Loucy (cell line): Measurements from ENCODE around the gene KIR2DL3.
"Not testable (repeated sequence)": the region's sequence is repeated elsewhere in the genome, so short reads cannot be mapped to it uniquely, and the experiment has no call there.

Source experiments
- H2AFZ ChIP-seq: fragments of 200-600 bp; sonication (generic); 2 replicates; pipeline ENCODE4 v1.6.0; 2016; ENCODE audit warnings: antibody characterized with exemption, mild to moderate bottlenecking, low read length, moderate library complexity
- H3F3A ChIP-seq: fragments of 200-600 bp; 2 replicates; pipeline ENCODE4 v1.6.0; 2016; ENCODE audit warnings: antibody characterized with exemption, low read depth, mild to moderate bottlenecking
- H3K27me3 ChIP-seq: fragments of 200-600 bp; sonication (generic); 2 replicates; pipeline ENCODE4 v1.6.1; 2014; ENCODE audit warnings: low read length, mild to moderate bottlenecking; ENCODE audit not compliant: insufficient read depth, poor library complexity, severe bottlenecking
- H3K36me3 ChIP-seq: fragments of 200-600 bp; sonication (generic); 2 replicates; pipeline ENCODE4 v1.6.1; 2016; ENCODE audit warnings: low read length; ENCODE audit not compliant: insufficient read depth
- H3K4me1 ChIP-seq: fragments of 200-600 bp; sonication (generic); 2 replicates; pipeline ENCODE4 v1.5.1; 2014; ENCODE audit warnings: low read length, mild to moderate bottlenecking; ENCODE audit not compliant: insufficient read depth, poor library complexity, severe bottlenecking
- H3K4me2 ChIP-seq: fragments of 200-600 bp; sonication (generic); 2 replicates; pipeline ENCODE4 v1.6.0; 2014; ENCODE audit warnings: antibody characterized with exemption, low read length, low read depth, mild to moderate bottlenecking; ENCODE audit not compliant: poor library complexity, severe bottlenecking
- H3K4me3 ChIP-seq: fragments of 200-600 bp; sonication (generic); 2 replicates; pipeline ENCODE4 v1.5.1; 2014; ENCODE audit warnings: low read length, mild to moderate bottlenecking, mixed read lengths; ENCODE audit not compliant: poor library complexity, severe bottlenecking
- H3K79me2 ChIP-seq: fragments of 200-600 bp; sonication (generic); 2 replicates; pipeline ENCODE4 v1.6.1; 2014; ENCODE audit warnings: low read length; ENCODE audit not compliant: insufficient read depth
- H3K9ac ChIP-seq: fragments of 200-600 bp; sonication (generic); 2 replicates; pipeline ENCODE4 v1.6.0; 2014; ENCODE audit warnings: mild to moderate bottlenecking, low read depth, low read length, moderate library complexity; ENCODE audit not compliant: poor library complexity, severe bottlenecking
- H3K9me2 ChIP-seq: fragments of 200-600 bp; sonication (generic); replicated peaks from 2 replicates; pipeline ENCODE4 v1.6.1; 2016; ENCODE audit warnings: low read depth, low read length, mixed read lengths
- H3K9me3 ChIP-seq: fragments of 200-600 bp; sonication (generic); 2 replicates; pipeline ENCODE4 v1.6.1; 2014; ENCODE audit warnings: mild to moderate bottlenecking, antibody characterized with exemption, low read length, low read depth; ENCODE audit not compliant: insufficient read depth
- H4K20me1 ChIP-seq: fragments of 200-600 bp; sonication (generic); 2 replicates; pipeline ENCODE4 v1.6.0; 2014; ENCODE audit warnings: antibody characterized with exemption, low read length, mild to moderate bottlenecking; ENCODE audit not compliant: insufficient read depth, poor library complexity, severe bottlenecking

KIR2DL3 gene

GRCh38 chr19:54770511-54770910 is 32.2 kb downstream of the KIR2DL3 start:
- H3K36me3 ChIP-seq, H3K9ac ChIP-seq, H3K9me2 ChIP-seq, H3K79me2 ChIP-seq, H3K9me3 ChIP-seq, H4K20me1 ChIP-seq, H2AFZ ChIP-seq, H3K4me3 ChIP-seq, H3K4me2 ChIP-seq, H3F3A ChIP-seq, H3K27me3 ChIP-seq, H3K4me1 ChIP-seq: not testable (repeated sequence)

GRCh38 chr19:54771018-54771960 is 33.0 kb downstream of the KIR2DL3 start:
- not testable (repeated sequence) for H3K9me2 ChIP-seq, H4K20me1 ChIP-seq, H3K27me3 ChIP-seq, H3K9me3 ChIP-seq, H3K79me2 ChIP-seq, H3K9ac ChIP-seq, H3K4me3 ChIP-seq, H3K4me2 ChIP-seq, H3K4me1 ChIP-seq, H3F3A ChIP-seq, H2AFZ ChIP-seq, H3K36me3 ChIP-seq

GRCh38 chr19:54772666-54773065 is 34.4 kb downstream of the KIR2DL3 start:
- H2AFZ ChIP-seq, H3F3A ChIP-seq, H3K9ac ChIP-seq, H3K4me1 ChIP-seq, H3K36me3 ChIP-seq, H3K9me2 ChIP-seq, H3K9me3 ChIP-seq, H3K79me2 ChIP-seq, H3K4me2 ChIP-seq, H4K20me1 ChIP-seq, H3K4me3 ChIP-seq, H3K27me3 ChIP-seq: not testable (repeated sequence)

- H3K9ac ChIP-seq, H3K36me3 ChIP-seq, H3K27me3 ChIP-seq, H3K4me1 ChIP-seq, H3K79me2 ChIP-seq, H3K4me3 ChIP-seq, H3K9me2 ChIP-seq, H3K4me2 ChIP-seq, H2AFZ ChIP-seq, H3K9me3 ChIP-seq, H3F3A ChIP-seq, H4K20me1 ChIP-seq: not testable (repeated sequence)
Observed at GRCh38 chr19:54775095-54775815, 36.9 kb downstream of the KIR2DL3 start.

GRCh38 chr19:54775830-54776229 is 37.5 kb downstream of the KIR2DL3 start:
- H3K36me3 ChIP-seq, H3K27me3 ChIP-seq, H4K20me1 ChIP-seq, H3K9me2 ChIP-seq, H3K9me3 ChIP-seq, H3K9ac ChIP-seq, H3K4me2 ChIP-seq, H2AFZ ChIP-seq, H3K79me2 ChIP-seq, H3K4me3 ChIP-seq, H3F3A ChIP-seq, H3K4me1 ChIP-seq: not testable (repeated sequence)

- H3K27me3 ChIP-seq, H3K79me2 ChIP-seq, H3K9me2 ChIP-seq, H2AFZ ChIP-seq, H3K9me3 ChIP-seq, H3K36me3 ChIP-seq, H3F3A ChIP-seq, H3K9ac ChIP-seq, H3K4me3 ChIP-seq, H3K4me2 ChIP-seq, H4K20me1 ChIP-seq, H3K4me1 ChIP-seq: not testable (repeated sequence)
Observed at GRCh38 chr19:54777851-54778250, 39.5 kb downstream of the KIR2DL3 start.

GRCh38 chr19:54778896-54779295 is 40.6 kb downstream of the KIR2DL3 start:
- H3K4me1 ChIP-seq, H3K27me3 ChIP-seq, H3K9me2 ChIP-seq, H3K9me3 ChIP-seq, H3K4me2 ChIP-seq, H4K20me1 ChIP-seq, H3K36me3 ChIP-seq, H3K79me2 ChIP-seq, H3F3A ChIP-seq, H3K4me3 ChIP-seq, H2AFZ ChIP-seq, H3K9ac ChIP-seq: not testable (repeated sequence)
